OCI-LY1 (cell line): ENCODE measurements around the gene THAP4.

Experiments used
- CTCF ChIP-seq: fragments of 200-600 bp; sonication (generic), shearing (Covaris generic); IDR thresholded peaks from 2 replicates; pipeline ENCODE4 v1.5.1; 2017; ENCODE audit warnings: mild to moderate bottlenecking, antibody characterized with exemption, low read length, moderate library complexity, mixed read lengths
- EZH2 ChIP-seq: fragments of 200-600 bp; sonication (generic), shearing (Covaris generic); IDR thresholded peaks from 2 replicates; pipeline ENCODE4 v1.8.0; 2017; ENCODE audit warnings: borderline replicate concordance, mixed run types, mild to moderate bottlenecking, antibody characterized with exemption, low read length, moderate library complexity, mixed read lengths

DNA sequence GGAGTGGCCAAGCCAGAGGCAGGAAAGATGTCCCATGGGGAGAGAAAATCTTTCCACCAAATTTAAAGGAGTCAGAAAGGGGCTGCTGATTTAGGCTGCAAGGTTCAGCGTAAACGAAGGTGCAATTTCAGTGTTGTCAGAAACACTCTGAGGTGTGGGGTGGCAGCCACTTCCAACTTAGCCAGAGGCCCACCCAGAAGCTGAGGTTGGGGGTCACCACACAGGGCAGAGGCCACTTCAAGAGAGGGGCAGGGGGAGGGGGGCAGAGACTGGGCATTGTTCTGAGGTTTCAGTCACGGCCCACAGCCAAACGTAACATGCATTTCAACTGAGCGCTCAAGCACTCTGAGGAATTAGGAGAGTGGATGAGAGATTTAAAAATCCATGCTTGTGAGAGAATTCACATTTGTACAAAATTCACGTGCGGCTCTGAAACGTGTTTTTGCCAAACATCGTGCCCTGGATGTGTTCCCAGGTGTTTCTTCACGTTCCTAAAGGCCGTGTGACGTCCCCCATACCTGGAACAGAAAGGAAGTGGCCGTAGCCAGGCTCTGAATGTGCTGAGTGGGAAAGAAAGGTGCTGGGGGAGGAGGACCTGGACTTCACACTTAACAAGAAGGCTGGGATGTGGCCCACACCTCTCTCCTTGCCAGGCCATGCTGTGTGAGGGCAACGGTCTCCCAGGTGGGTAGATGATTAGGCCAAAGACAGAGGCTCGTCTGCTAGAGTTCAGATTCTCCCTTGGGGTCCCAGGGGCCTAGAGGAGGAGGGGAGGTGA, 97.9 kb downstream of the THAP4 start:
- TF ChIP-seq CTCF (no peak), EZH2 (no peak)
